Trophoblast cell (in vitro differentiated cells and primary cell): Measurements from ENCODE around the gene PJA1.

Experiments used
- DNase-seq, 2 donors: peaks; one replicate each; pipeline ENCODE4 v3.0.0-alpha.2; 2016
- H2AFZ ChIP-seq: 2 replicates; pipeline ENCODE4 v1.6.1; 2013; ENCODE audit warnings: low read length, moderate library complexity, mild to moderate bottlenecking; ENCODE audit not compliant: insufficient read depth, poor library complexity
- H2AK5ac ChIP-seq: 2 replicates; pipeline ENCODE4 v1.6.1; 2013; ENCODE audit warnings: mild to moderate bottlenecking, low read length
- H2BK120ac ChIP-seq: 2 replicates; pipeline ENCODE4 v1.6.1; 2013; ENCODE audit warnings: low read length, mild to moderate bottlenecking, moderate library complexity; ENCODE audit not compliant: insufficient read depth, poor library complexity
- H2BK12ac ChIP-seq: 2 replicates; pipeline ENCODE4 v1.6.1; 2013; ENCODE audit warnings: mild to moderate bottlenecking, low read length, moderate library complexity
- H2BK5ac ChIP-seq: 2 replicates; pipeline ENCODE4 v1.6.1; 2013; ENCODE audit warnings: low read length, low read depth, moderate library complexity, mild to moderate bottlenecking; ENCODE audit not compliant: poor library complexity
- H3K14ac ChIP-seq: 2 replicates; pipeline ENCODE4 v1.6.1; 2013; ENCODE audit warnings: mild to moderate bottlenecking, low read length
- H3K18ac ChIP-seq: 2 replicates; pipeline ENCODE4 v1.6.1; 2013; ENCODE audit warnings: mild to moderate bottlenecking, low read length
- H3K23ac ChIP-seq: 2 replicates; pipeline ENCODE4 v1.6.1; 2013; ENCODE audit warnings: low read length
- H3K27ac ChIP-seq: 2 replicates; pipeline ENCODE4 v1.5.1; 2013; ENCODE audit warnings: low read depth, mild to moderate bottlenecking, inconsistent platforms, low read length, moderate library complexity
- H3K27me3 ChIP-seq: 2 replicates; pipeline ENCODE4 v1.6.1; 2013; ENCODE audit warnings: inconsistent platforms, mild to moderate bottlenecking, low read length, moderate library complexity; ENCODE audit not compliant: insufficient read depth
- H3K36me3 ChIP-seq, 2 experiments: 1 replicate in 1 of 2; 2 replicates in 1 of 2; pipeline ENCODE4 v1.6.1; 2013; ENCODE audit warnings: low read length in 2 of 2, mild to moderate bottlenecking in 2 of 2, moderate library complexity in 1 of 2; ENCODE audit not compliant: insufficient read depth in 2 of 2, control insufficient read depth in 1 of 2
- H3K4ac ChIP-seq: 2 replicates; pipeline ENCODE4 v1.6.1; 2013; ENCODE audit warnings: low read depth, mild to moderate bottlenecking, low read length, moderate library complexity
- H3K4me1 ChIP-seq, 2 experiments: 1 replicate in 1 of 2; 2 replicates in 1 of 2; pipeline ENCODE4 v1.6.1; 2013; ENCODE audit warnings: low read length in 2 of 2, mild to moderate bottlenecking in 2 of 2, moderate library complexity in 1 of 2; ENCODE audit not compliant: insufficient read depth in 2 of 2, control insufficient read depth in 1 of 2
- H3K4me2 ChIP-seq: 2 replicates; pipeline ENCODE4 v1.6.1; 2013; ENCODE audit warnings: inconsistent platforms, mild to moderate bottlenecking, low read length, moderate library complexity
- H3K4me3 ChIP-seq: 2 replicates; pipeline ENCODE4 v1.5.1; 2013; ENCODE audit warnings: mild to moderate bottlenecking, low read depth, low read length, inconsistent platforms
- H3K79me1 ChIP-seq: one replicate; pipeline ENCODE4 v1.6.1; 2013; ENCODE audit warnings: low read length
- H3K79me2 ChIP-seq: 2 replicates; pipeline ENCODE4 v1.6.1; 2013; ENCODE audit warnings: low read length, mild to moderate bottlenecking; ENCODE audit not compliant: control insufficient read depth, insufficient read depth, poor library complexity
- H3K9ac ChIP-seq: 2 replicates; pipeline ENCODE4 v1.6.1; 2013; ENCODE audit warnings: mild to moderate bottlenecking, low read length
- H3K9me3 ChIP-seq: 2 replicates; pipeline ENCODE4 v1.6.1; 2013; ENCODE audit warnings: low read depth, mild to moderate bottlenecking, control low read depth, inconsistent platforms, low read length; ENCODE audit not compliant: insufficient read depth
- H4K12ac ChIP-seq: 2 replicates; pipeline ENCODE4 v1.6.1; 2013; ENCODE audit warnings: low read depth, mild to moderate bottlenecking, low read length, moderate library complexity
- H4K8ac ChIP-seq: 2 replicates; pipeline ENCODE4 v1.6.1; 2013; ENCODE audit warnings: low read depth, mild to moderate bottlenecking, low read length, moderate library complexity
- H4K91ac ChIP-seq: one replicate; pipeline ENCODE4 v1.6.1; 2013; ENCODE audit warnings: low read depth, mild to moderate bottlenecking, low read length, moderate library complexity
- WGBS: extraction: QIAGEN DNeasy Blood & Tissue Kit; methylation state at CpG from one replicate; pipeline ENCODE4 v1.1.7; 2013; ENCODE audit warnings: missing lambda C conversion rate; ENCODE audit not compliant: insufficient read length, insufficient coverage; ENCODE audit errors: extremely low coverage; 5-methylcytosine and 5-hydroxymethylcytosine counted together

PJA1 gene

DNA sequence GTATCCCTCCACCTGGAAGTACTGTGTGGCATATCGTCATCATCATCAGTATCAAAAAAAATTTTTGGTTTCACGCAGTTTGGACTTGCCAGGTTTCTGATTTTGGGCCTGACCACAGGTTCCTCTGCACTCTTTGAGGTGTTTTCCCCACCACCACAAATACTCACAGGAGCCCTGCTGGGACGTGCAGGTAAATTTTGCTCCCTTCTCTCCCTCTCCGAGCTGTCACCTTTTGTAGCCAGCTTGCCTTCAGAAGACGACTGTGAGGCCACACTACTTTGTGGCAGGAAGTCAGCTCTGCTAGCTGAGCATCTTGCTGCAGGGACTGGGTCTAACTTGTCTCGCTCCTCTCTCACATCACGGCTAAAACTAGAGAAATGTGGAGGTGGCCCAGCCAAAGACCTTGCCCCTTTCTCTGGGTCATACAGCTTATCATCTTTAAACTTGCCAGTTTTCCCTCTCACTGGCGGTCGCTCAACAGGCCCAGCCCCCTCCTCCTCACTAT is 2.8 kb downstream of the PJA1 start:
- H3K18ac ChIP-seq = no peak overlapping the region

DNA sequence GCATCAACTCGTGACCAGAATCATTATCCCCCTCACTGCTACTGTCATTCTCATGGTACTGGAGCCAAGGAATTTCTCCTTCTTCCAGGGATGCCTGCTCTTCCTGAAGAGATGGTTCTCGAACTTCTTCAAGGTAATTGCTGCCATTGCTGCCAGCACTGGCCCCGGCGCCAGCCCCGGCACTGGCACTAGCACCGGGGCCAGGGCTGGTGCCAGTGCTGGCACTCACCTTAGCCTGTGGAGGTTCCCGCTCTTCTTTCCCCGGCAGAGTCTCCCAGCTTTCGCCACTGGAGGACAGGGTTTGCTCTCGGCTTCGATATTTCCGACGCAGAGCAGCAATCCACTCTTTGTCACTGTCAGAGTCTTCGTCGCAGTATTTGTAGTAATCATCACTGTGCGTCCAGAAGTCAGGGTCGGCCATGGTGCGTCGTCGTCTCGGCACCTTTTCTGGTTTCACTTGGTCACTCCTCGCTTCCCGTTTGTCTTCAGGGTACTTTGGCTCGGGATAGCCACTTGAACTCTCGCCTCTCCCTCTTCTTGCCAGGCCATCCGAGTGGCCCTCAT is 3.4 kb downstream of the PJA1 start:
- Histone ChIP-seq H3K36me3 (peaks cover 18 to 19% of the 10 kb centered on the region in 2 experiments), H3K27me3 (no peaks in the 10 kb centered on the region), H4K91ac (no peak overlapping the region), H2AFZ (no peak overlapping the region), H3K79me2 (peaks cover 4% of the 10 kb centered on the region), H3K14ac (no peak overlapping the region), H3K4me1 (no peaks in the 10 kb centered on the region), H3K23ac (no peak overlapping the region), H2AK5ac (no peak overlapping the region), H4K12ac (no peak overlapping the region), H3K79me1 (peaks cover 5% of the 10 kb centered on the region), H3K4me2 (no peak overlapping the region), H3K9ac (no peak overlapping the region), H3K18ac (no peak overlapping the region), H2BK12ac (no peak overlapping the region), H4K8ac (no peak overlapping the region), H2BK5ac (no peak overlapping the region), H3K9me3 (no peaks in the 10 kb centered on the region), H2BK120ac (no peak overlapping the region), H3K4ac (no peak overlapping the region), H3K4me3 (no peak overlapping the region), H3K27ac (no peak overlapping the region)
- DNase-seq = no peak
- WGBS = no CpG with 5 or more reads among the region's 26 CpGs

More for the DNA sequence above, 2.8 kb downstream of the PJA1 start:
- no peak overlapping the region for H4K12ac ChIP-seq
- no peak overlapping the region for H3K9ac ChIP-seq
- no peaks in the 10 kb centered on the region for H3K4me1 ChIP-seq
- no peak overlapping the region for H2AK5ac ChIP-seq
- H3K36me3 ChIP-seq = peaks cover 18 to 19% of the 10 kb centered on the region in 2 experiments
- H3K9me3 ChIP-seq = no peaks in the 10 kb centered on the region
- H2BK12ac ChIP-seq = no peak overlapping the region
- no peak overlapping the region for H2AFZ ChIP-seq
- no peaks in the 10 kb centered on the region for H3K27me3 ChIP-seq
- no peak for DNase-seq
- no CpG with 5 or more reads among the region's 9 CpGs for WGBS
- no peak overlapping the region for H3K4me2 ChIP-seq
- no peak overlapping the region for H3K4ac ChIP-seq
- H2BK120ac ChIP-seq = no peak overlapping the region
- no peak overlapping the region for H4K8ac ChIP-seq
- H3K4me3 ChIP-seq = no peak overlapping the region
- no peak overlapping the region for H2BK5ac ChIP-seq
- no peak overlapping the region for H3K14ac ChIP-seq
- no peak overlapping the region for H4K91ac ChIP-seq
- peaks cover 5% of the 10 kb centered on the region for H3K79me1 ChIP-seq
- no peak overlapping the region for H3K27ac ChIP-seq
- peaks cover 4% of the 10 kb centered on the region for H3K79me2 ChIP-seq
- no peak overlapping the region for H3K23ac ChIP-seq

GRCh38 chrX:69161371-69161770 is 3.9 kb downstream of the PJA1 start:
- H3K4me3 ChIP-seq = no peak overlapping the region
- no peak overlapping the region for H4K12ac ChIP-seq
- no peak overlapping the region for H2AK5ac ChIP-seq
- peaks cover 18 to 19% of the 10 kb centered on the region in 2 experiments for H3K36me3 ChIP-seq
- no peak overlapping the region for H3K4me2 ChIP-seq
- no peak overlapping the region for H3K14ac ChIP-seq
- no peak overlapping the region for H2BK12ac ChIP-seq
- no peaks in the 10 kb centered on the region for H3K4me1 ChIP-seq
- H2BK5ac ChIP-seq = no peak overlapping the region
- H2AFZ ChIP-seq = no peak overlapping the region
- H3K9ac ChIP-seq = no peak overlapping the region
- no peak overlapping the region for H3K27ac ChIP-seq
- H4K8ac ChIP-seq = no peak overlapping the region
- H3K23ac ChIP-seq = no peak overlapping the region
- H3K18ac ChIP-seq = no peak overlapping the region
- no peaks in the 10 kb centered on the region for H3K9me3 ChIP-seq
- H4K91ac ChIP-seq = no peak overlapping the region
- no peak for DNase-seq
- H3K27me3 ChIP-seq = no peaks in the 10 kb centered on the region
- H3K79me2 ChIP-seq = peaks cover 4% of the 10 kb centered on the region
- no peak overlapping the region for H3K4ac ChIP-seq
- no CpG with 5 or more reads among the region's 10 CpGs for WGBS
- peaks cover 5% of the 10 kb centered on the region for H3K79me1 ChIP-seq
- no peak overlapping the region for H2BK120ac ChIP-seq

GRCh38 chrX:69158166-69158980 is 6.9 kb downstream of the PJA1 start:
- Histone ChIP-seq H3K23ac (no peak overlapping the region), H3K4ac (no peak overlapping the region), H4K12ac (no peak overlapping the region), H2BK120ac (no peak overlapping the region), H3K9ac (no peak overlapping the region), H4K91ac (no peak overlapping the region), H2AK5ac (no peak overlapping the region), H3K4me3 (no peak overlapping the region), H3K36me3 (peaks cover 18 to 19% of the 10 kb centered on the region in 2 experiments), H2BK12ac (no peak overlapping the region), H3K9me3 (no peaks in the 10 kb centered on the region), H3K4me2 (no peak overlapping the region), H2AFZ (no peak overlapping the region), H3K27ac (no peak overlapping the region), H3K14ac (no peak overlapping the region), H3K79me1 (no peaks in the 10 kb centered on the region), H2BK5ac (no peak overlapping the region), H3K27me3 (no peaks in the 10 kb centered on the region), H3K4me1 (no peaks in the 10 kb centered on the region), H3K18ac (no peak overlapping the region), H3K79me2 (no peaks in the 10 kb centered on the region), H4K8ac (no peak overlapping the region)
- DNase-seq = peak in 1 of 2 donors; percentile 49
- WGBS = no CpG with 5 or more reads among the region's 13 CpGs
